CD4-positive, alpha-beta memory T cell (primary cell): Measurements from ENCODE around the gene BRI3. TPM values are rescaled to one million over a fixed set of nuclear protein-coding genes. Genes with fewer than 3 reads are reported as not detected.

Experiments
- CTCF ChIA-PET: fragments of 350-600 bp; sonication (Branson Sonifier 250); formaldehyde crosslinking; loops from one replicate; lab custom pipeline; 2021; ENCODE audit warnings: inconsistent platforms; ENCODE audit not compliant: partially characterized antibody; lab: Charles Lee
- POLR2A ChIA-PET: fragments of 350-600 bp; sonication (Branson Sonifier 250); formaldehyde crosslinking; loops from one replicate; lab custom pipeline; 2021; ENCODE audit not compliant: partially characterized antibody; lab: Charles Lee
- DNase-seq, 5 donors: peaks; one replicate each; pipeline versions ENCODE4 v3.0.0 to v3.0.0-alpha.2; 2020 to 2022; ENCODE audit warnings: mixed read lengths in 1 of 5
- H3K27ac ChIP-seq: one replicate; pipeline ENCODE4 v1.7.0; 2013; ENCODE audit warnings: low read depth, low read length
- H3K27me3 ChIP-seq: 2 replicates; pipeline ENCODE4 v1.7.0; 2013; ENCODE audit warnings: mild to moderate bottlenecking, low read length, moderate library complexity; ENCODE audit not compliant: insufficient read depth
- H3K36me3 ChIP-seq: 2 replicates; pipeline ENCODE4 v1.7.0; 2013; ENCODE audit warnings: mild to moderate bottlenecking, low read length, moderate library complexity; ENCODE audit not compliant: insufficient read depth
- H3K4me1 ChIP-seq: 2 replicates; pipeline ENCODE4 v1.7.0; 2013; ENCODE audit warnings: mild to moderate bottlenecking, low read length, moderate library complexity; ENCODE audit not compliant: insufficient read depth
- H3K4me3 ChIP-seq, 2 donors: one replicate each; pipeline ENCODE4 v1.7.0; 2013; ENCODE audit warnings: low read length in 2 of 2, mild to moderate bottlenecking in 1 of 2
- H3K9me3 ChIP-seq, 2 donors: one replicate each; pipeline ENCODE4 v1.7.0; 2013; ENCODE audit warnings: low read length in 2 of 2, control low read depth in 1 of 2; ENCODE audit not compliant: control insufficient read depth in 1 of 2
- H3K27ac Mint-ChIP-seq, 7 donors: one replicate each; pipeline ENCODE4 v1.8.0; 2020 to 2021; ENCODE audit warnings: mixed read lengths in 7 of 7, mild to moderate bottlenecking in 6 of 7, inconsistent platforms in 3 of 7, moderate library complexity in 3 of 7
- H3K27me3 Mint-ChIP-seq, 2 donors: one replicate each; pipeline ENCODE4 v1.8.0; 2020 to 2021; ENCODE audit warnings: mixed read lengths in 2 of 2
- H3K36me3 Mint-ChIP-seq, 2 donors: one replicate each; pipeline ENCODE4 v1.8.0; 2020 to 2021; ENCODE audit warnings: mixed read lengths in 2 of 2, inconsistent platforms in 1 of 2, mild to moderate bottlenecking in 1 of 2
- H3K4me1 Mint-ChIP-seq, 4 donors: one replicate each; pipeline ENCODE4 v1.8.0; 2020 to 2021; ENCODE audit warnings: mixed read lengths in 4 of 4, mild to moderate bottlenecking in 1 of 4
- H3K4me3 Mint-ChIP-seq, 8 donors: one replicate each; pipeline ENCODE4 v1.8.0; 2020 to 2021; ENCODE audit warnings: mixed read lengths in 8 of 8, mild to moderate bottlenecking in 7 of 8, moderate library complexity in 6 of 8, inconsistent platforms in 3 of 8
- H3K9me3 Mint-ChIP-seq, 8 donors: one replicate each; pipeline ENCODE4 v1.8.0; 2020 to 2021; ENCODE audit warnings: mixed read lengths in 8 of 8, mild to moderate bottlenecking in 5 of 8, inconsistent platforms in 3 of 8, moderate library complexity in 1 of 8
- intact Hi-C: fragments of 100-400 bp; cut with micrococcal nuclease; formaldehyde crosslinking; loops from one replicate; pipeline ENCODE4 v1.15.1; 2023
- polyA plus RNA-seq, 2 donors: library from polyadenylated mRNA; unstranded; fragments of 300-500 nt; fragmentation: Illumina TruSeq; gene quantifications; one replicate each; pipeline ENCODE4 v1.2.3, GENCODE V29; 2021
- total RNA-seq, 2 experiments: library from RNA; stranded (reverse); gene quantifications; one replicate each; pipeline ENCODE4 v1.2.3, GENCODE V29; 2021

Gene BRI3
- total and polyA plus RNA-seq, 4 experiments from 2014 or later = 14.6 to 80.4 (median 46.4) TPM

- H3K4me3 ChIP-seq = no peak overlapping the region
- ChIA-PET POLR2A (no interaction called here), CTCF (no interaction called here)
Measured at GRCh38 chr7:98341106-98341505, 59.6 kb downstream of the BRI3 start.

More at GRCh38 chr7:98341106-98341505, 59.6 kb downstream of the BRI3 start:
- H3K27me3 ChIP-seq = no peaks in the 10 kb centered on the region
- peaks cover 0 to 6% of the 10 kb centered on the region in 2 donors for H3K36me3 Mint-ChIP-seq
- no peaks in the 10 kb centered on the region for H3K4me1 ChIP-seq
- no peaks in the 10 kb centered on the region for H3K9me3 ChIP-seq
- no peak overlapping the region for H3K27ac Mint-ChIP-seq
- no peak overlapping the region for H3K27ac ChIP-seq
- H3K4me1 Mint-ChIP-seq = no peaks in the 10 kb centered on the region
- intact Hi-C loops = no loop called here
- peaks cover 0 to 9% (median 3%) of the 10 kb centered on the region in 8 donors for H3K9me3 Mint-ChIP-seq
- peaks cover 0 to 3% of the 10 kb centered on the region in 2 donors for H3K27me3 Mint-ChIP-seq
- no peaks in the 10 kb centered on the region for H3K36me3 ChIP-seq
- H3K4me3 Mint-ChIP-seq = no peak overlapping the region
- DNase-seq = no peak

Other genes with a start within 250 kb of the BRI3 start
- 10 to 100 TPM; 23.1 to 26.6 TPM for gene LMTK2, start 174.8 kb upstream of the BRI3 start, total RNA-seq
- 1 to 10 TPM in 1 of 2 donors, under 1 TPM in 1; 0.76 to 4.2 TPM for gene LMTK2, start 174.8 kb upstream of the BRI3 start, polyA plus RNA-seq
- gene BHLHA15, start 70.2 kb upstream of the BRI3 start, total RNA-seq = not detected
- not detected for gene BHLHA15, start 70.2 kb upstream of the BRI3 start, polyA plus RNA-seq
- 100 to 1,000 TPM; 140 to 147 TPM for gene TECPR1, start 29.5 kb upstream of the BRI3 start, total RNA-seq
- 10 to 100 TPM; 17.3 to 31.7 TPM for gene TECPR1, start 29.5 kb upstream of the BRI3 start, polyA plus RNA-seq
- gene BAIAP2L1, start 119.4 kb downstream of the BRI3 start, total RNA-seq = under 1 TPM; 0.36 to 0.38 TPM
- under 1 TPM; 0.32 to 0.42 TPM for gene BAIAP2L1, start 119.4 kb downstream of the BRI3 start, polyA plus RNA-seq